IMR-90 (cell line): ENCODE data around the gene GMPR. TPM values are rescaled to one million over a fixed set of nuclear protein-coding genes. Genes with fewer than 3 reads are reported as not detected.

ENCODE experiments used
- ATAC-seq: fragments of 200-7000 bp; cut with Tn5 transposase; 2 replicates; pipeline ENCODE4 v1.9.1; 2020; ENCODE audit warnings: low read depth, mild to moderate bottlenecking, moderate library complexity
- BruUV-seq: library from RNA; stranded (reverse); fragments of 400-500 nt; replicated peaks from 2 replicates; lab custom pipeline; 2021; lab: Mats Ljungman, UMichigan
- CTCF ChIA-PET: fragments of 300-600 bp; formaldehyde crosslinking; extraction: SDS; loops from one replicate; lab custom pipeline; 2021; ENCODE audit warnings: antibody characterized with exemption; lab: Yijun Ruan, JAX
- POLR2A ChIA-PET: fragments of 300-600 bp; sonication (Branson Sonifier 250); formaldehyde crosslinking; loops from one replicate; lab custom pipeline; 2022; ENCODE audit warnings: antibody characterized with exemption; ENCODE audit not compliant: unreplicated experiment; lab: Charles Lee
- DNase-seq: peaks from one replicate; pipeline ENCODE4 v3.0.0; 2013
- H2AFZ ChIP-seq: replicated peaks from 2 replicates; pipeline ENCODE3; 2013; ENCODE audit warnings: low read length, mild to moderate bottlenecking; ENCODE audit not compliant: poor library complexity
- H2AK5ac ChIP-seq: 2 replicates; pipeline ENCODE4 v1.6.1; 2013; ENCODE audit warnings: low read depth, low read length, inconsistent platforms
- H2AK9ac ChIP-seq: replicated peaks from 2 replicates; pipeline ENCODE3; 2013; ENCODE audit warnings: mild to moderate bottlenecking, low read depth, low read length, moderate library complexity; ENCODE audit not compliant: poor library complexity
- H2BK120ac ChIP-seq: 2 replicates; pipeline ENCODE4 v1.6.1; 2013; ENCODE audit warnings: low read depth, low read length, inconsistent platforms
- H2BK15ac ChIP-seq: 3 replicates; pipeline ENCODE4 v1.6.1; 2013; ENCODE audit warnings: low read depth, low read length, inconsistent platforms
- H2BK20ac ChIP-seq: 2 replicates; pipeline ENCODE4 v1.6.1; 2013; ENCODE audit warnings: low read depth, mild to moderate bottlenecking, inconsistent platforms, low read length, moderate library complexity
- H2BK5ac ChIP-seq: 2 replicates; pipeline ENCODE4 v1.6.1; 2013; ENCODE audit warnings: mild to moderate bottlenecking, low read depth, low read length, inconsistent platforms; ENCODE audit not compliant: poor library complexity, severe bottlenecking
- H3K14ac ChIP-seq: replicated peaks from 2 replicates; pipeline ENCODE4 v1.6.1; 2013; ENCODE audit warnings: low read depth, low read length, inconsistent platforms
- H3K18ac ChIP-seq: 2 replicates; pipeline ENCODE4 v1.6.1; 2013; ENCODE audit warnings: low read depth, low read length, control low read depth
- H3K23ac ChIP-seq: 2 replicates; pipeline ENCODE4 v1.6.1; 2013; ENCODE audit warnings: low read depth, low read length, inconsistent platforms
- H3K27ac ChIP-seq: 2 replicates; pipeline ENCODE4 v1.5.1; 2013; ENCODE audit warnings: mild to moderate bottlenecking, control low read depth, low read length; ENCODE audit not compliant: insufficient read depth
- H3K27me3 ChIP-seq: 2 replicates; pipeline ENCODE4 v1.6.1; 2013; ENCODE audit warnings: low read length; ENCODE audit not compliant: control insufficient read depth, insufficient read depth
- H3K36me3 ChIP-seq: 2 replicates; pipeline ENCODE4 v1.6.1; 2013; ENCODE audit warnings: low read length, mixed read lengths; ENCODE audit not compliant: control insufficient read depth, insufficient read depth
- H3K4ac ChIP-seq: 2 replicates; pipeline ENCODE4 v1.6.1; 2013; ENCODE audit warnings: low read depth, low read length, inconsistent platforms
- H3K4me1 ChIP-seq: 2 replicates; pipeline ENCODE4 v1.6.1; 2013; ENCODE audit warnings: low read length, mixed read lengths; ENCODE audit not compliant: control insufficient read depth, insufficient read depth
- H3K4me2 ChIP-seq: 2 replicates; pipeline ENCODE4 v1.6.1; 2013; ENCODE audit warnings: low read depth, mild to moderate bottlenecking, control low read depth, low read length, moderate library complexity
- H3K4me3 ChIP-seq: 2 replicates; pipeline ENCODE4 v1.5.1; 2013; ENCODE audit warnings: low read depth, mild to moderate bottlenecking, control low read depth, low read length, moderate library complexity; ENCODE audit not compliant: insufficient read depth
- H3K56ac ChIP-seq: 2 replicates; pipeline ENCODE4 v1.6.1; 2013; ENCODE audit warnings: low read length, inconsistent platforms; ENCODE audit not compliant: insufficient read depth; ENCODE audit errors: extremely low read depth
- H3K79me1 ChIP-seq, 2 experiments: 2 replicates each; pipeline ENCODE4 v1.6.1; 2013; ENCODE audit warnings: low read length in 2 of 2, inconsistent platforms in 1 of 2, low read depth in 1 of 2
- H3K9ac ChIP-seq: 2 replicates; pipeline ENCODE4 v1.6.1; 2013; ENCODE audit warnings: low read depth, low read length, control low read depth
- H3K9me1 ChIP-seq: 2 replicates; pipeline ENCODE4 v1.6.1; 2013; ENCODE audit warnings: low read length, inconsistent platforms; ENCODE audit not compliant: insufficient read depth
- H3K9me3 ChIP-seq: 2 replicates; pipeline ENCODE4 v1.6.1; 2013; ENCODE audit warnings: low read length; ENCODE audit not compliant: control insufficient read depth, insufficient read depth
- H4K20me1 ChIP-seq: 2 replicates; pipeline ENCODE4 v1.6.1; 2013; ENCODE audit warnings: low read length, inconsistent platforms; ENCODE audit not compliant: insufficient read depth
- H4K5ac ChIP-seq: 2 replicates; pipeline ENCODE4 v1.6.1; 2013; ENCODE audit warnings: mild to moderate bottlenecking, low read depth, low read length, control low read depth
- H4K8ac ChIP-seq, 2 experiments: 2 replicates each; pipeline ENCODE4 v1.6.1; 2013; ENCODE audit warnings: low read depth in 2 of 2, low read length in 2 of 2, control low read depth in 1 of 2, inconsistent platforms in 1 of 2
- H4K91ac ChIP-seq: 2 replicates; pipeline ENCODE4 v1.6.1; 2013; ENCODE audit warnings: low read depth, low read length, inconsistent platforms; ENCODE audit not compliant: insufficient read depth
- CEBPB ChIP-seq: IDR thresholded peaks from 2 replicates; pipeline ENCODE4 v1.6.1; 2012; ENCODE audit warnings: low read depth, low read length, improper control_type of control experiment
- MAFK ChIP-seq: IDR thresholded peaks from 2 replicates; pipeline ENCODE4 v1.6.1; 2012; ENCODE audit warnings: low read depth, low read length, improper control_type of control experiment
- MAZ ChIP-seq: IDR thresholded peaks from 2 replicates; pipeline ENCODE4 v1.6.1; 2012; ENCODE audit warnings: low read depth, mild to moderate bottlenecking, low read length, improper control_type of control experiment, moderate library complexity, borderline replicate concordance
- NFE2L2 ChIP-seq: fragments of 150-350 bp; IDR thresholded peaks from 2 replicates; pipeline ENCODE4 v1.6.1; 2016; ENCODE audit warnings: low read depth, mild to moderate bottlenecking, low read length
- RFX5 ChIP-seq: IDR thresholded peaks from 2 replicates; pipeline ENCODE4 v1.8.0; 2012; ENCODE audit warnings: low read depth, mild to moderate bottlenecking, low read length, moderate library complexity
- WGBS, 2 experiments: methylation state at CpG; one replicate each; pipeline versions ENCODE4 v1.1.5 to v1.1.7; 2013; ENCODE audit warnings: missing lambda C conversion rate in 2 of 2; ENCODE audit not compliant: insufficient read length in 1 of 2; ENCODE audit errors: extremely low coverage in 2 of 2; 5-methylcytosine and 5-hydroxymethylcytosine counted together
- dilution Hi-C: fragments of 300-500 bp; cut with HindIII; formaldehyde crosslinking; loops from one replicate; pipeline ENCODE4 v1.14.3; 2018; ENCODE audit warnings: low sequenced_read_pairs; ENCODE audit not compliant: unreplicated experiment
- in situ Hi-C: fragments of 300-500 bp; cut with MboI; formaldehyde crosslinking; loops from 3 replicates; pipeline ENCODE4 v1.14.3; 2019; ENCODE audit warnings: low sequenced_read_pairs, inconsistent platforms, mixed read lengths
- intact Hi-C: fragments of 100-400 bp; cut with micrococcal nuclease; formaldehyde crosslinking; loops from 2 replicates; pipeline ENCODE4 v1.10.0; 2022
- polyA plus RNA-seq, 3 experiments: library from polyadenylated mRNA; depleted of rRNA; stranded (reverse); fragments of >200 nt; gene quantifications; 2 replicates each; pipeline ENCODE4 v1.2.3, GENCODE V29; 2012; ENCODE audit warnings: low replicate concordance in 1 of 3
- total RNA-seq: library from RNA; depleted of rRNA; stranded (reverse); fragments of >200 nt; gene quantifications from 2 replicates; pipeline ENCODE4 v1.2.3, GENCODE V29; 2012
- TF ChIP-seq, protein P1 (sequence below): fragments of 150-350 bp; IDR thresholded peaks from 2 replicates; pipeline ENCODE4 v1.6.1; 2017; ENCODE audit warnings: mild to moderate bottlenecking, antibody characterized with exemption, low read length, low read depth

GMPR gene
- total and polyA plus RNA-seq, 2 of the 4 experiments (the other 2 are of a cell fraction): 6.3 to 8.6 TPM

GRCh38 chr6:16256781-16257180 lies 18.4 kb downstream of the GMPR start:
- BruUV-seq: no TSS peak
- H2BK120ac ChIP-seq: no peak overlapping the region
- intact Hi-C loops: no loop called here

More at GRCh38 chr6:16256781-16257180, 18.4 kb downstream of the GMPR start:
- WGBS, 2 experiments: no CpG with 5 or more reads among the region's 2 CpGs
- Histone ChIP-seq H3K4ac (no peak overlapping the region), H3K27ac (no peak overlapping the region), H3K56ac (no peak overlapping the region), H2BK15ac (no peak overlapping the region), H3K36me3 (no peaks in the 10 kb centered on the region), H3K79me1 (no peaks in the 10 kb centered on the region), H2AK9ac (no peak overlapping the region), H3K18ac (no peak overlapping the region), H2BK5ac (no peak overlapping the region), H2AFZ (no peak overlapping the region), H4K8ac (no peak overlapping the region), H3K4me2 (no peak overlapping the region), H4K5ac (no peak overlapping the region), H3K4me1 (peaks cover 2% of the 10 kb centered on the region; the same call in 1 of the 2 replicates), H2BK20ac (no peak overlapping the region), H3K23ac (no peak overlapping the region), H3K27me3 (no peaks in the 10 kb centered on the region), H2AK5ac (no peak overlapping the region), H4K20me1 (no peaks in the 10 kb centered on the region), H3K14ac (no peak overlapping the region), H3K9me3 (no peaks in the 10 kb centered on the region), H3K9ac (no peak overlapping the region), H3K4me3 (no peak overlapping the region), H3K9me1 (no peaks in the 10 kb centered on the region), H4K91ac (no peak overlapping the region)
- in situ Hi-C loops (no loop called here), dilution Hi-C loops (no loop called here)
- POLR2A ChIA-PET: no interaction called here
- TF ChIP-seq NFE2L2: no peak
- TF ChIP-seq MAFK: no peak
- TF ChIP-seq CEBPB: no peak
- no peak for TF ChIP-seq MAZ
- TF ChIP-seq, protein P1, sequence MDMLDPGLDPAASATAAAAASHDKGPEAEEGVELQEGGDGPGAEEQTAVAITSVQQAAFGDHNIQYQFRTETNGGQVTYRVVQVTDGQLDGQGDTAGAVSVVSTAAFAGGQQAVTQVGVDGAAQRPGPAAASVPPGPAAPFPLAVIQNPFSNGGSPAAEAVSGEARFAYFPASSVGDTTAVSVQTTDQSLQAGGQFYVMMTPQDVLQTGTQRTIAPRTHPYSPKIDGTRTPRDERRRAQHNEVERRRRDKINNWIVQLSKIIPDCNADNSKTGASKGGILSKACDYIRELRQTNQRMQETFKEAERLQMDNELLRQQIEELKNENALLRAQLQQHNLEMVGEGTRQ: no peak
- no peak for TF ChIP-seq RFX5
- ATAC-seq (no peak), DNase-seq (no peak)
- CTCF ChIA-PET: interaction anchor here (0.6 to 0.7 kb wide), 2 partner anchors 45 to 674 kb away, joined by 3 to 4 read pairs; no protein-coding TSS in a partner anchor
